CD4-positive, CD25-positive, alpha-beta regulatory T cell (primary cell): ENCODE data around the gene RIC8B. TPM values are rescaled to one million over a fixed set of nuclear protein-coding genes. Genes with fewer than 3 reads are reported as not detected.

Experiments
- ATAC-seq, 2 donors: fragments of 150-1000 bp; cut with Tn5 transposase; one replicate each; pipeline ENCODE4 v1.10.0; 2021; ENCODE audit warnings: low read depth in 2 of 2, moderate number of reproducible peaks in 2 of 2, moderate library complexity in 1 of 2
- DNase-seq, 3 donors: peaks; one replicate each; pipeline versions ENCODE4 v3.0.0 to v3.0.0-alpha.2; 2012 to 2022; ENCODE audit warnings: mixed read lengths in 1 of 3
- H3K27ac ChIP-seq: one replicate; pipeline ENCODE4 v1.7.0; 2013; ENCODE audit warnings: mild to moderate bottlenecking, low read length; ENCODE audit not compliant: insufficient read depth, poor library complexity, severe bottlenecking
- H3K27me3 ChIP-seq: one replicate; pipeline ENCODE4 v1.7.0; 2013; ENCODE audit warnings: low read length; ENCODE audit not compliant: control insufficient read depth, insufficient read depth
- H3K36me3 ChIP-seq: one replicate; pipeline ENCODE4 v1.7.0; 2013; ENCODE audit warnings: mild to moderate bottlenecking, low read length, moderate library complexity; ENCODE audit not compliant: control insufficient read depth, insufficient read depth
- H3K4me1 ChIP-seq: 2 replicates; pipeline ENCODE4 v1.7.0; 2013; ENCODE audit warnings: mild to moderate bottlenecking, low read length; ENCODE audit not compliant: insufficient read depth, control insufficient read depth, poor library complexity, severe bottlenecking
- H3K4me3 ChIP-seq: one replicate; pipeline ENCODE4 v1.7.0; 2013; ENCODE audit warnings: low read depth, mild to moderate bottlenecking, low read length, moderate library complexity
- H3K9me3 ChIP-seq, 2 experiments: 1 replicate in 1 of 2; 2 replicates in 1 of 2; pipeline ENCODE4 v1.7.0; 2013; ENCODE audit warnings: low read length in 2 of 2, mild to moderate bottlenecking in 1 of 2, moderate library complexity in 1 of 2; ENCODE audit not compliant: control insufficient read depth in 2 of 2
- H3K27ac Mint-ChIP-seq, 3 donors: one replicate each; pipeline ENCODE4 v1.8.0; 2020 to 2022; ENCODE audit warnings: mild to moderate bottlenecking in 3 of 3, mixed read lengths in 3 of 3, moderate library complexity in 2 of 3
- H3K27me3 Mint-ChIP-seq: one replicate; pipeline ENCODE4 v1.8.0; 2022; ENCODE audit warnings: mild to moderate bottlenecking, mixed read lengths
- H3K36me3 Mint-ChIP-seq: one replicate; pipeline ENCODE4 v1.8.0; 2020; ENCODE audit warnings: mixed read lengths
- H3K4me1 Mint-ChIP-seq, 4 donors: one replicate each; pipeline ENCODE4 v1.8.0; 2020 to 2022; ENCODE audit warnings: mixed read lengths in 4 of 4, mild to moderate bottlenecking in 1 of 4
- H3K4me3 Mint-ChIP-seq, 4 donors: one replicate each; pipeline ENCODE4 v1.8.0; 2020 to 2022; ENCODE audit warnings: mild to moderate bottlenecking in 4 of 4, mixed read lengths in 4 of 4, moderate library complexity in 3 of 4
- H3K9me3 Mint-ChIP-seq, 7 donors: one replicate each; pipeline ENCODE4 v1.8.0; 2020 to 2022; ENCODE audit warnings: mixed read lengths in 7 of 7, mild to moderate bottlenecking in 3 of 7, moderate library complexity in 2 of 7
- polyA plus RNA-seq, 4 donors: library from polyadenylated mRNA; unstranded; fragments of 300-500 nt; fragmentation: Illumina TruSeq; gene quantifications; one replicate each; pipeline ENCODE4 v1.2.3, GENCODE V29; 2021
- total RNA-seq: library from RNA; stranded (reverse); gene quantifications from one replicate; pipeline ENCODE4 v1.2.3, GENCODE V29; 2022

RIC8B gene
- total and polyA plus RNA-seq, 5 donors from 2014 or later: 5.2 to 16.0 (median 5.5) TPM

DNA sequence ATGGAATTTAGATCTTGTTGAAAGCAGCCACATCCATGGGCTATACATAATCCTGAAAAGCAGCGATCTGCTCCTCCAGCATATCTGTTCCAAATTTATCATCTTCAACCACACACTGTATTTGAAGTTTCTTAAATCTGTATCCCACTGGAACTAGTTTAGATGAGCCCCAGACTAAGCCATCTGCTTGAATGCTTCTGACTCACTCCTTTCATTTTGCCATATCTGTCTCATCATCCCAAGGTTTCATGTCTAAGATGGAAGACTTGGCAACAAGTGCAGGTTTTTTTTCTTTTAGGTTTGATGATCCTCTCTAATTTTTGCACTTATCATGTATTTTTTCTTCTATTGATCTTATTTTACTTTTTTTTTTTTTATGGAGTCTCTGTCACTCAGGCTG lies 126.8 kb downstream of the RIC8B start:
- no peaks in the 10 kb centered on the region for H3K36me3 ChIP-seq
- peaks cover 0 to 4% (median 0%) of the 10 kb centered on the region in 7 donors for H3K9me3 Mint-ChIP-seq
- H3K9me3 ChIP-seq: no peaks in the 10 kb centered on the region
- H3K27me3 Mint-ChIP-seq: peaks cover 33% of the 10 kb centered on the region
- ATAC-seq (no peak), DNase-seq (no peak)
- H3K4me1 ChIP-seq: peaks cover 11% of the 10 kb centered on the region
- peaks cover 0 to 12% (median 5%) of the 10 kb centered on the region in 4 donors for H3K4me1 Mint-ChIP-seq
- no peak overlapping the region for H3K4me3 Mint-ChIP-seq
- H3K4me3 ChIP-seq: no peak overlapping the region
- no peak overlapping the region for H3K27ac ChIP-seq
- H3K27ac Mint-ChIP-seq: no peak overlapping the region
- H3K36me3 Mint-ChIP-seq: peaks cover 4% of the 10 kb centered on the region
- peaks cover 2% of the 10 kb centered on the region for H3K27me3 ChIP-seq

DNA sequence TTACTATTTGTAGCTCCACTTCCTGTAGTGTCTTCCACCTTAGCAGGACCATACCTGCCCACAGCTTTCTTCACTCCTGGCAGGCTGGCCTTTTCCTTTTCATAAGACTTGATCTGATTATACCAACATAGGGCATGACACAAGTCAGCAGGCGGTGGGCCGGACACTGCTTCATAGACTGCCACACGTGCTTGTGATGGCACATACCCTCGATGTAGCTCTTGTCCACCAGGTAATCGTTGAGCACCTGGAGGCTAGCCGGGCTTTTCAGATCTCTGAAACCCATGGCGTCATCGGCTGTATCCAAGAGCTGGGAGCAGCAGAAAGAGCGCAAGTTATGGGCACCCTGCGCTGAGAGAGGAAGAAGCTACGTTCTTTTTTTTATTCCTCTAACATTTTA lies 127.6 kb downstream of the RIC8B start:
- peaks cover 0 to 1% (median 0%) of the 10 kb centered on the region in 7 donors for H3K9me3 Mint-ChIP-seq
- DNase-seq: no peak
- no peak overlapping the region for H3K27ac Mint-ChIP-seq
- no peak for ATAC-seq
- H3K9me3 ChIP-seq: no peaks in the 10 kb centered on the region
- peaks cover 8% of the 10 kb centered on the region for H3K27me3 ChIP-seq
- H3K4me1 ChIP-seq: peaks cover 11% of the 10 kb centered on the region
- no peak overlapping the region for H3K4me3 ChIP-seq
- peaks cover 33% of the 10 kb centered on the region for H3K27me3 Mint-ChIP-seq
- no peak overlapping the region for H3K4me3 Mint-ChIP-seq
- H3K27ac ChIP-seq: no peak overlapping the region
- H3K36me3 ChIP-seq: no peaks in the 10 kb centered on the region
- H3K36me3 Mint-ChIP-seq: peaks cover 4% of the 10 kb centered on the region
- H3K4me1 Mint-ChIP-seq: peaks cover 0 to 12% (median 5%) of the 10 kb centered on the region in 4 donors

DNA sequence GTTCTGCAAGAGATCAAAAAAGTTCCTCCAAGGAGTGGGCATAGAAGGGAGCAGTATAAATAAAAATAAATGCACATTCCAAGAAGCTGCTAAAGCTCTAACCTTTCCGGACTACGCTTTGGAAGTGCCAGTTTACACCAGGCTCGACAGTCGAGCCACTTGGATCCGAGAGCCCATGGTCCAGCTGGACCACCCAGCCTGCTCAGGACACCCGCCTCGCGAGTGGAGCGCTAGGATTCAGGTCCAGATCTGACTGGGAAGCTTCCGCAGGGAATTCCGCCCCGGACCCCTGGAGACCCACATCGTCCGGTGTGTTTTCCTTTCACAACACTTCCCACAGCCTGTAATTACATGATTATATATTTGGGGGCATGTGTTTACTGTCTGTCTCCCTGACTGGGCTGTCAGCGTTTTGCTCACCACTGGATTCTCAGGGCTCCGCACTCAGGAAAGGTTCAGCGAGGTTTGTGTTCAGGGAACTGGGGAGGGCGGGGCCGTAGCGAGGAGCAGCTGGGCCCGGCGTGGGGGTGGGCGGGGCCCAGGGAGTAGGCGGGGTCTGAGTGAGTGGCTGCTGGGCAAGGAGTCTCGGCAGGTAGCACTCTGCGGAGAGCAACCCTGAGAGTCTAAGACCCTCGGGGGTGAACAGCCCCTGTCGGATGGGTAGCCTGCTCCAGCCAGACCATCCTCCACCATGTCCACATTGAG lies 128.9 kb downstream of the RIC8B start:
- Histone ChIP-seq H3K27ac (no peak overlapping the region), H3K4me1 (peaks cover 11% of the 10 kb centered on the region), H3K9me3 (no peaks in the 10 kb centered on the region), H3K27me3 (peaks cover 8% of the 10 kb centered on the region), H3K4me3 (peak overlapping the region; percentile 57), H3K36me3 (no peaks in the 10 kb centered on the region)
- peaks cover 0 to 12% (median 6%) of the 10 kb centered on the region in 4 donors for H3K4me1 Mint-ChIP-seq
- ATAC-seq: peak; percentile 88 to 95
- H3K9me3 Mint-ChIP-seq: no peaks in the 10 kb centered on the region
- peak; percentile 52 to 81 (median 53) for DNase-seq
- peak overlapping the region in 3 of 4 donors; percentile 0 to 73 (median 52) for H3K4me3 Mint-ChIP-seq
- H3K36me3 Mint-ChIP-seq: peaks cover 4% of the 10 kb centered on the region
- no peak overlapping the region for H3K27ac Mint-ChIP-seq
- peaks cover 29% of the 10 kb centered on the region for H3K27me3 Mint-ChIP-seq

DNA sequence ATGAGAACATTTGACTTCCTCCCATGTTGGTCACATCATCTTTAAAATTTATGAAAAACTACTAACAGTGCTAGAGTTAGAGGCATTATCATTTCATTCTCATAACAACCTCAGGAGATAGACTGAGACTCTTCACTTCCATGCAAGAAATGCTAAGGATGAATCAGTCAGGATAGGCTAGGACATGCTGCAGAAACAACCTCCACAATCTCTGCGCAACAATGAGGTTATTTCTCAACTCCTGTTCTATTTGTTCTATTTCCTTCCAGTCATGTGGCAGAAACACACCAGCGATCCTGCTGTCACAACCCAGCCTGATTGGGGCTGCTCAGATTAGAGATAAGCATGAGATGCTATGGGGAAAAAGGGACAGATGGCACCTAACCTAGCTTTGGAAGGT lies 132.2 kb downstream of the RIC8B start:
- Mint-ChIP-seq H3K9me3 (peaks cover 0 to 2% (median 0%) of the 10 kb centered on the region in 7 donors), H3K36me3 (peaks cover 4% of the 10 kb centered on the region), H3K4me1 (peaks cover 11 to 33% (median 18%) of the 10 kb centered on the region in 4 donors), H3K27me3 (peaks cover 23% of the 10 kb centered on the region), H3K4me3 (no peak overlapping the region), H3K27ac (no peak overlapping the region)
- no peaks in the 10 kb centered on the region for H3K36me3 ChIP-seq
- H3K27ac ChIP-seq: no peak overlapping the region
- H3K4me3 ChIP-seq: no peak overlapping the region
- H3K27me3 ChIP-seq: peaks cover 8% of the 10 kb centered on the region
- peaks cover 20% of the 10 kb centered on the region for H3K4me1 ChIP-seq
- ATAC-seq (no peak), DNase-seq (no peak)
- no peaks in the 10 kb centered on the region for H3K9me3 ChIP-seq

DNA sequence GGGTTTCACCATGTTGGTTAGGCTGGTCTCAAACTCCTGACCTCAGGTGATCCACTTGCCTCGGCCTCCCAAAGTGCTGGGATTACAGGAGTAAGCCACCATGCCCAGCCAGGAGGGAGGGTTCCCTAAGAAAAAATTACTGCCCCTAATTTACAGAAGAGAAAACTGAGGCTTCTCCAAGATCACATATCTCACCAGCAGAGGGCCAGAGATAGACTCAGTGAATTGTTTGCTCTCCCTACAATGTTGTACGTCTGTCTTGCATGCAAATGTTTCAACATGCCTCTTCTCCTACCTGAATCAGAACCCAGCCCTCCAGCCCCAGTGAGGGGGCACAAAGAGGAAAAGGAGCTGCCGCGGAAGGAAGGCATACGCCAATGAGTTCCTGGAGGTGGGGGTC lies 132.9 kb downstream of the RIC8B start:
- Histone ChIP-seq H3K9me3 (no peaks in the 10 kb centered on the region), H3K27ac (no peak overlapping the region), H3K4me3 (no peak overlapping the region), H3K27me3 (peaks cover 8% of the 10 kb centered on the region), H3K36me3 (no peaks in the 10 kb centered on the region), H3K4me1 (peaks cover 20% of the 10 kb centered on the region)
- H3K27ac Mint-ChIP-seq: peak overlapping the region in 1 of 3 donors; percentile 10
- no peak overlapping the region for H3K4me3 Mint-ChIP-seq
- no peak for ATAC-seq
- peaks cover 21% of the 10 kb centered on the region for H3K27me3 Mint-ChIP-seq
- H3K36me3 Mint-ChIP-seq: no peaks in the 10 kb centered on the region
- peaks cover 11 to 33% (median 18%) of the 10 kb centered on the region in 4 donors for H3K4me1 Mint-ChIP-seq
- peaks cover 0 to 2% (median 0%) of the 10 kb centered on the region in 7 donors for H3K9me3 Mint-ChIP-seq
- peak in 1 of 3 donors; percentile 39 for DNase-seq

DNA sequence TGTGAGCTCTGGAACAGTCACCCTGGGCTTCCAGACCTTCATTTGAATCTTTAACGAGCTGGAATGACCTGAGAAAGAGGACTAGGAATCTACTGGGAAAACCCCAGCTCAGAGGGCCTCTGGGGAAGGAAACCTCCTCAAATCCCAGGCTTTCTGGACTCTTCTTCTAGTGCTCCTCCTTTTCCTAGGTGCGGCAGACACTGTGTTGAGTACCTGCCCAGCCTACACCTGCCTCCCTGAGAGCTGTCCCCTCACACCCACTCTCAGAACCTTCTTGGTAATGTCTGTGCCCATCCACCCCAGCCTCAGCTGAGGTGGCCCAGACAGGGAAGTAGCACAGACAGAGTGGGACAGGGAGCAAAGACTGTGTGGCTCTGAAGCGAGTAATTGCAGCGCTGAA lies 133.4 kb downstream of the RIC8B start:
- no peak overlapping the region for H3K4me3 ChIP-seq
- peak overlapping the region in 1 of 3 donors; percentile 10 for H3K27ac Mint-ChIP-seq
- DNase-seq: no peak
- H3K27ac ChIP-seq: no peak overlapping the region
- no peak for ATAC-seq
- peaks cover 11 to 31% (median 16%) of the 10 kb centered on the region in 4 donors for H3K4me1 Mint-ChIP-seq
- peaks cover 8% of the 10 kb centered on the region for H3K27me3 ChIP-seq
- no peaks in the 10 kb centered on the region for H3K9me3 ChIP-seq
- H3K4me1 ChIP-seq: peaks cover 20% of the 10 kb centered on the region
- no peaks in the 10 kb centered on the region for H3K36me3 ChIP-seq
- H3K27me3 Mint-ChIP-seq: peaks cover 17% of the 10 kb centered on the region
- H3K9me3 Mint-ChIP-seq: peaks cover 0 to 2% (median 0%) of the 10 kb centered on the region in 7 donors
- no peaks in the 10 kb centered on the region for H3K36me3 Mint-ChIP-seq
- H3K4me3 Mint-ChIP-seq: no peak overlapping the region

DNA sequence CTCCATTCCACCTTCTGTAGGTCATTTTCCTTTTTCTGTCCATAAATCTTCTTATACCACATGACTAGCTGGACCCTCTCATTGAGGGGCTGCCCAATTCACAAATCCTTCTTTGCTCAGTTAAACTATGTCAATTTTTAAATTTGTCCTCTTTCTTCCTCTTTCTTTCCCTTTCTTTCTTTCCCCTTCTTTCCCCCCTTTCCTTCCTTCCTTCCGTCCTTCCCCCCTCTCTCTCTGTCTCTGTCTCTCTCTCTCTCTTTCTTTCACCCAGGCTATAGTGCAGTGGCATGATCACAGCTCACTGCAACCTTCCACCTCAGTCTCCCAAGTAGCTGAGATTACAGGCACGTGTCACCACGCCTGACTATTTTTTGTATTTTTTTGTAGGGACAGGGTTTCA lies 134.1 kb downstream of the RIC8B start:
- Histone ChIP-seq H3K4me1 (peaks cover 13% of the 10 kb centered on the region), H3K27ac (no peak overlapping the region), H3K27me3 (peaks cover 8% of the 10 kb centered on the region), H3K9me3 (no peaks in the 10 kb centered on the region), H3K4me3 (no peak overlapping the region), H3K36me3 (no peaks in the 10 kb centered on the region)
- ATAC-seq: no peak
- no peaks in the 10 kb centered on the region for H3K36me3 Mint-ChIP-seq
- H3K9me3 Mint-ChIP-seq: peaks cover 0 to 2% (median 0%) of the 10 kb centered on the region in 7 donors
- H3K4me1 Mint-ChIP-seq: peaks cover 11 to 26% (median 13%) of the 10 kb centered on the region in 4 donors
- no peak for DNase-seq
- no peak overlapping the region for H3K27ac Mint-ChIP-seq
- peaks cover 10% of the 10 kb centered on the region for H3K27me3 Mint-ChIP-seq
- no peak overlapping the region for H3K4me3 Mint-ChIP-seq

DNA sequence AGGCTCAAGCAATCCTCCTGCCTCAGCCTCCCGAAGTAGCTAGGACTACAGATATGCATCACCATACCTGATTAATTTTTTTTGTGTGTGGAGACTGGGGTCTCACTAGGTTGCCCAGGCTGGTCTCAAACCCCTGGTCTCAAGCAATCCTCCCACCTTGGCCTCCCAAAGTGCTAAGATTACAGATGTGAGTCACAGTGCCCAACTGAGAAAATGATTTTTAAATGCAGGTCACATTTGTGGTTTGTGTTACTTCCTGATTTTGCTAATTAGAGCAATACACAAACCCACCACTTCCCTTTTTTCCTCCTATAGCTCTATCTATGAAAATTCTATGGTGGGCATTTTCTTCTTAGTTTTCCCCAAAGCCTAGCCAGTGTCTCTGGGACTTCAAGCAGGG lies 135.7 kb downstream of the RIC8B start:
- H3K4me1 ChIP-seq: peaks cover 17% of the 10 kb centered on the region
- H3K9me3 ChIP-seq: no peaks in the 10 kb centered on the region
- no peaks in the 10 kb centered on the region for H3K36me3 ChIP-seq
- peak in 1 of 3 donors; percentile 26 for DNase-seq
- Mint-ChIP-seq H3K4me1 (peaks cover 14 to 30% (median 19%) of the 10 kb centered on the region in 4 donors), H3K9me3 (peaks cover 0 to 2% (median 0%) of the 10 kb centered on the region in 7 donors), H3K27ac (peak overlapping the region; percentile 7 to 43 (median 12)), H3K27me3 (peaks cover 7% of the 10 kb centered on the region), H3K36me3 (no peaks in the 10 kb centered on the region), H3K4me3 (no peak overlapping the region)
- peak in 1 of 2 donors; percentile 25 for ATAC-seq
- H3K27me3 ChIP-seq: peaks cover 7% of the 10 kb centered on the region
- no peak overlapping the region for H3K27ac ChIP-seq
- no peak overlapping the region for H3K4me3 ChIP-seq
